Thymus (tissue), 11 donors: Measurements from ENCODE around the gene OSBPL6. TPM values are rescaled to one million over a fixed set of nuclear protein-coding genes. Genes with fewer than 3 reads are reported as not detected.

ENCODE experiments used
- DNase-seq, 9 donors: peaks; one replicate each; pipeline ENCODE4 v3.0.0-alpha.2; 2013; ENCODE audit warnings: low spot score in 9 of 9, low read depth in 6 of 9, missing footprints in 1 of 9
- H3K27ac ChIP-seq, 2 donors: one replicate each; pipeline ENCODE4 v1.5.1; 2013; ENCODE audit warnings: control low read depth in 1 of 2, low read depth in 1 of 2, low read length in 1 of 2, mild to moderate bottlenecking in 1 of 2, moderate library complexity in 1 of 2
- H3K27me3 ChIP-seq, 2 donors: one replicate each; pipeline ENCODE4 v1.5.1; 2013; ENCODE audit warnings: low read length in 1 of 2; ENCODE audit not compliant: control insufficient read depth in 2 of 2, insufficient read depth in 1 of 2
- H3K36me3 ChIP-seq, 2 donors: one replicate each; pipeline ENCODE4 v1.5.1; 2013; ENCODE audit warnings: low read length in 1 of 2, mild to moderate bottlenecking in 1 of 2, moderate library complexity in 1 of 2; ENCODE audit not compliant: control insufficient read depth in 2 of 2, insufficient read depth in 2 of 2
- H3K4me1 ChIP-seq, 2 donors: one replicate each; pipeline ENCODE4 v1.5.1; 2013; ENCODE audit warnings: low read length in 2 of 2; ENCODE audit not compliant: control insufficient read depth in 2 of 2, insufficient read depth in 2 of 2
- H3K4me3 ChIP-seq, 2 donors: one replicate each; pipeline ENCODE4 v1.5.1; 2013; ENCODE audit warnings: low read length in 2 of 2, control low read depth in 1 of 2, mild to moderate bottlenecking in 1 of 2
- H3K9me3 ChIP-seq, 2 donors: one replicate each; pipeline ENCODE4 v1.5.1; 2013; ENCODE audit warnings: low read length in 1 of 2, mild to moderate bottlenecking in 1 of 2; ENCODE audit not compliant: control insufficient read depth in 2 of 2, insufficient read depth in 1 of 2
- WGBS: extraction: QIAGEN DNeasy Blood & Tissue Kit; methylation state at CpG from one replicate; pipeline ENCODE4 v1.1.7; 2013; 5-methylcytosine and 5-hydroxymethylcytosine counted together
- polyA plus RNA-seq: library from polyadenylated mRNA; stranded (reverse); fragments of 200-250 nt; gene quantifications from one replicate; pipeline ENCODE4 v1.2.3, GENCODE V29; 2013
- total RNA-seq: library from RNA; stranded (reverse); fragments of 120-200 nt; gene quantifications from one replicate; pipeline ENCODE4 v1.2.4, GENCODE V29; 2013
- donor health status: healthy.

The OSBPL6 gene
- total and polyA plus RNA-seq, 2 donors: 0.28 to 5.7 TPM

DNA sequence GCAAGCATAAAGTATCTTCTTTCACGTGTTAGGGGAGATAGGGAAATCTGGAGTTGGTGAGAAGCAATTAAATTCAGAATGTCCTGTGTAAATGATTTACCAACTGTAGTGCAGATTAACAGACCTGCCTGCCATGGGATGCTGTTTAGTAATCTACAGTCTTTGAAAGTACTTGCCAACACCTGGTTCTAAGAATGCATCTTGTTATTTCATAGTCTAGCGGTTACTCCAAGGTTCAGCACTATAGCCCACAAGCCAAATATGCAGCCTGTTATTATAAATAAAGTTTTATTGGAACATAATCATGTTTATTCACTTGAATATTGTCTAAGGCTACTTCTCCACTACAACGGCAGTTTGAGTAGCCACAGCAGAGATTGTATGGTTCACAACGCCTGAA is 100.8 kb downstream of the OSBPL6 start:
- Histone ChIP-seq H3K27me3 (no peaks in the 10 kb centered on the region), H3K27ac (no peak overlapping the region), H3K36me3 (no peaks in the 10 kb centered on the region), H3K4me3 (no peak overlapping the region), H3K9me3 (no peaks in the 10 kb centered on the region), H3K4me1 (no peaks in the 10 kb centered on the region)
- no peak for DNase-seq
- 95% methylated on average over 4 of the region's 4 CpGs for WGBS

- H3K36me3 ChIP-seq: no peaks in the 10 kb centered on the region
- no peak overlapping the region for H3K4me3 ChIP-seq
- no peaks in the 10 kb centered on the region for H3K9me3 ChIP-seq
- no peaks in the 10 kb centered on the region for H3K4me1 ChIP-seq
- 96% methylated on average over 3 of the region's 3 CpGs for WGBS
- DNase-seq: no peak
- no peak overlapping the region for H3K27ac ChIP-seq
- no peaks in the 10 kb centered on the region for H3K27me3 ChIP-seq
These were observed 101.6 kb downstream of the OSBPL6 start for GRCh38 chr2:178295906-178296305.

GRCh38 chr2:178296394-178297090 is 102.2 kb downstream of the OSBPL6 start:
- WGBS: 93% methylated on average over 5 of the region's 5 CpGs
- H3K9me3 ChIP-seq: no peaks in the 10 kb centered on the region

DNA sequence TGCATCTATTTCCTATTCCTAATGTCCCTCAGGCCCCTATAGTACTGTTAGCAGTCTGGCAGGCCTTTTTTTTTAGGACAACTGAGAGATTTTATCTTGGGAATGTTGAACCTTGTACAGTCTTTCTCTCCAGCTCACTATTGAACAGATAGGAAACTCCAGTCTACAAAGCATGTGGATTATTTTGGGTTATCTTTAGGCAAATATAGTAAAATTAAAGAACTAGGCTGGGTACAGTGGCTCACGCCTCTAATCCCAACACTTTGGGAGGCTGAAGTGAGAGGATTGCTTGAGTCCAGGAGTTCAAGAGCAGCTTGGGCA is 102.7 kb downstream of the OSBPL6 start:
- Histone ChIP-seq H3K4me3 (no peak overlapping the region), H3K27ac (no peak overlapping the region), H3K4me1 (no peaks in the 10 kb centered on the region), H3K9me3 (no peaks in the 10 kb centered on the region), H3K27me3 (no peaks in the 10 kb centered on the region), H3K36me3 (no peaks in the 10 kb centered on the region)
- WGBS: 100% methylated on average over 1 of the region's 1 CpG
- DNase-seq: no peak

More at GRCh38 chr2:178296394-178297090, 102.2 kb downstream of the OSBPL6 start:
- H3K27me3 ChIP-seq: no peaks in the 10 kb centered on the region
- no peaks in the 10 kb centered on the region for H3K4me1 ChIP-seq
- H3K36me3 ChIP-seq: no peaks in the 10 kb centered on the region
- no peak overlapping the region for H3K4me3 ChIP-seq
- DNase-seq: no peak
- H3K27ac ChIP-seq: no peak overlapping the region

- no peaks in the 10 kb centered on the region for H3K9me3 ChIP-seq
- H3K27ac ChIP-seq: no peak overlapping the region
- H3K27me3 ChIP-seq: no peaks in the 10 kb centered on the region
These were observed 104.5 kb downstream of the OSBPL6 start for GRCh38 chr2:178298785-178299212.

GRCh38 chr2:178301649-178302238 is 107.4 kb downstream of the OSBPL6 start:
- whole genome bisulfite sequencing: 92% methylated on average over 3 of the region's 3 CpGs
- no peaks in the 10 kb centered on the region for H3K27me3 ChIP-seq
- no peaks in the 10 kb centered on the region for H3K9me3 ChIP-seq
- no peaks in the 10 kb centered on the region for H3K36me3 ChIP-seq
- no peaks in the 10 kb centered on the region for H3K4me1 ChIP-seq
- no peak overlapping the region for H3K27ac ChIP-seq
- H3K4me3 ChIP-seq: no peak overlapping the region
- no peak for DNase-seq

More at GRCh38 chr2:178298785-178299212, 104.5 kb downstream of the OSBPL6 start:
- Histone ChIP-seq H3K36me3 (no peaks in the 10 kb centered on the region), H3K4me1 (no peaks in the 10 kb centered on the region), H3K4me3 (no peak overlapping the region)
- no peak for DNase-seq

DNA sequence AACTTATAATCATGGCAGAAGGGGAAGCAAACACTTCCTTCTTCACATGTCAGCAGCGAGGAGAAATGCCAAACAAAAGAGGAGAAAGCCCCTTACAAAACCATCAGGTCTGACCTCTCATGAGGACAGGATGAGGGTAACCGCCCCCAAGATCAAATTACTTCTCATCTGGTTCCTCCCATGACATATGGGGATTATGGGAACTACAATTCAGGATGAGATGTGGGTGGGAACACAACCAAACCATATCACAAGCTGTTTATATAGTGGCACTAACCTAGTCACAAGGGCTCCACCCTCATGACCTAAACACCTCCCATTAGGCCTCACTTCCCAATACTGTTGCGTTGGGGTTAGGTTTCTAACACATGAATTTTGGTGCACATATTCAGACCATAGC is 110.0 kb downstream of the OSBPL6 start:
- H3K9me3 ChIP-seq: no peaks in the 10 kb centered on the region
- no peak for DNase-seq
- WGBS: 85% methylated on average over 3 of the region's 3 CpGs
- H3K4me1 ChIP-seq: no peaks in the 10 kb centered on the region
- no peaks in the 10 kb centered on the region for H3K27me3 ChIP-seq
- H3K4me3 ChIP-seq: no peak overlapping the region
- no peaks in the 10 kb centered on the region for H3K36me3 ChIP-seq
- H3K27ac ChIP-seq: no peak overlapping the region

- Histone ChIP-seq H3K4me3 (no peak overlapping the region), H3K9me3 (no peaks in the 10 kb centered on the region), H3K27ac (no peak overlapping the region), H3K36me3 (no peaks in the 10 kb centered on the region), H3K27me3 (no peaks in the 10 kb centered on the region), H3K4me1 (no peaks in the 10 kb centered on the region)
- WGBS: 38% methylated on average over 8 of the region's 8 CpGs
- DNase-seq: peak in 5 of 9 donors; percentile 4 to 50 (median 20)
These were observed 112.2 kb downstream of the OSBPL6 start for GRCh38 chr2:178306352-178307073.

GRCh38 chr2:178307650-178308049 is 113.3 kb downstream of the OSBPL6 start:
- H3K27ac ChIP-seq: no peak overlapping the region
- DNase-seq: no peak
- H3K36me3 ChIP-seq: no peaks in the 10 kb centered on the region
- H3K27me3 ChIP-seq: no peaks in the 10 kb centered on the region
- H3K9me3 ChIP-seq: no peaks in the 10 kb centered on the region
- no peaks in the 10 kb centered on the region for H3K4me1 ChIP-seq
- 82% methylated on average over 7 of the region's 7 CpGs for WGBS
- H3K4me3 ChIP-seq: no peak overlapping the region
